Erythroblast (primary cell): Measurements from ENCODE around the gene CBR3.

ENCODE experiments used
- GATA1 ChIP-seq: IDR thresholded peaks from 2 replicates; pipeline ENCODE4 v1.6.1; 2011; ENCODE audit warnings: low read depth, mild to moderate bottlenecking, control low read depth, low read length, moderate library complexity
- POLR2A ChIP-seq: IDR thresholded peaks from 2 replicates; pipeline ENCODE4 v1.6.1; 2011; ENCODE audit warnings: mild to moderate bottlenecking, low read length

- TF ChIP-seq POLR2A (no peak), GATA1 (no peak)
Measured at GRCh38 chr21:36194024-36194423, 59.1 kb downstream of the CBR3 start.
